ENCODE measurements around the gene ATF7IP2. TPM values are rescaled to one million over a fixed set of nuclear protein-coding genes. Genes with fewer than 3 reads are reported as not detected.

ATF7IP2 gene
- total and polyA plus RNA-seq, 9 of the 15 experiments (the other 6 are each of a cell fraction or from before 2014, with no cell fraction given) = 131 to 515 (median 196) TPM

DNA sequence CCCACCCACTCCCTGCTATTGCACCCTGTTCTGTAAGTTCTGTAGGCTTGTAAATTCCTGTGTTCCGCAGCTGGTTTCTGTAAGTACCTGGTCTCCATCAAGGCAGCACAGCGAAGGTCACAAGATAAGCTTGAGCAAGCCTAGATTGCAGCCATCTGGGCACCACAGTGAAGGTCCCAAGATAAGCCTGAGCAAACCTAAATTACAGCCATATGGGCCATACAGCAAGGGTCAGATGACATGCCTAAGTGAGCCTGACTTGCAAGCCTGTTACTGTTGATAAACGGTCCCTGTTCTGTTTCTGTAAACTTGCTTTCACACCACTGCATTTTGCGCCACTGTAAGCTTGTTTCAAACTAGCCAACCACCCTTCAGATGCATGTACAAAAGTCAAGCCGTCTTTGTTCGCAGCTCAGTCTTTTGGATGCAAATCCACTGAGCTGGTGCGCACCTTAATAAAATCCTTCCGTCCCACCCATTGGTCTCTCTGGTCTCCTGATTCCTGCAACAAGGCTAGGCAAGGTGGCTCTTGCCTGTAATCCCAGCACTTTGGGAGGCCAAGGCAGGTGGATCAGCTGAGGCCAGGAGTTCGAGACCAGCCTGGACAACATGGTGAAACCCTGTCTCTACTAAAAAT is 42.6 kb upstream of the ATF7IP2 start (continued):
- TF ChIP-seq IRF2 (CRISPR knock-in tag; IDR thresholded peaks at IDR 0.05) (no peak), RBM15 (IDR thresholded peaks at IDR 0.05; ENCODE audit: insufficient read depth, low read length) (no peak), ID3 (CRISPR knock-in tag; IDR thresholded peaks at IDR 0.05) (no peak), ID3 (tag; IDR thresholded peaks at IDR 0.05) (peak; percentile 80; the same call in 1 of the 2 replicates), KAT2B (IDR thresholded peaks at IDR 0.05; ENCODE audit: low read depth, low read length) (no peak), SMAD1 (IDR thresholded peaks at IDR 0.05; ENCODE audit: low read depth, low read length, partially characterized antibody) (no peak), ZNF699 (CRISPR knock-in tag; IDR thresholded peaks at IDR 0.05; ENCODE audit: insufficient replicate concordance) (no peak), ZNF717 (CRISPR knock-in tag; IDR thresholded peaks at IDR 0.05) (no peak), POLR3G (IDR thresholded peaks at IDR 0.05; ENCODE audit: extremely low read depth, insufficient read length, insufficient replicate concordance) (no peak), MED1 (CRISPR knock-in tag; IDR thresholded peaks at IDR 0.05; ENCODE audit: borderline replicate concordance) (no peak), SAFB (IDR thresholded peaks at IDR 0.05; ENCODE audit: borderline replicate concordance, low read depth, low read length) (no peak), ELF2 (CRISPR knock-in tag; IDR thresholded peaks at IDR 0.05) (no peak), STAT5A (IDR thresholded peaks at IDR 0.05; ENCODE audit: borderline replicate concordance, low read length) (peak; percentile 79), HDAC3 (IDR thresholded peaks at IDR 0.05; ENCODE audit: borderline replicate concordance, partially characterized antibody) (no peak), DPF2 (IDR thresholded peaks at IDR 0.05) (peak; percentile 82), TARDBP (IDR thresholded peaks at IDR 0.05) (no peak), TFAM (CRISPR knock-in tag; conservative IDR thresholded peaks at IDR 0.05) (no peak), SP2 (IDR thresholded peaks at IDR 0.05; ENCODE audit: extremely low read depth, low read depth, low read length, poor library complexity, severe bottlenecking) (no peak), NCOA2 (IDR thresholded peaks at IDR 0.05; ENCODE audit: partially characterized antibody in 2 of 2) (no peak), TOE1 (IDR thresholded peaks at IDR 0.05; ENCODE audit: borderline replicate concordance) (peak; percentile 57; the same call in 1 of the 2 replicates), TOE1 (CRISPR knock-in tag; IDR thresholded peaks at IDR 0.05; ENCODE audit: borderline replicate concordance, low read depth) (no peak), ZNF780A (CRISPR knock-in tag; IDR thresholded peaks at IDR 0.05) (no peak), TSC22D4 (tag; IDR thresholded peaks at IDR 0.05) (no peak), PCBP1 (IDR thresholded peaks at IDR 0.05; ENCODE audit: low read depth, low read length, poor library complexity, severe bottlenecking) (no peak), SRSF9 (IDR thresholded peaks at IDR 0.05; ENCODE audit: borderline replicate concordance, low read depth, low read length) (no peak)
- TF ChIP-seq, protein P1, sequence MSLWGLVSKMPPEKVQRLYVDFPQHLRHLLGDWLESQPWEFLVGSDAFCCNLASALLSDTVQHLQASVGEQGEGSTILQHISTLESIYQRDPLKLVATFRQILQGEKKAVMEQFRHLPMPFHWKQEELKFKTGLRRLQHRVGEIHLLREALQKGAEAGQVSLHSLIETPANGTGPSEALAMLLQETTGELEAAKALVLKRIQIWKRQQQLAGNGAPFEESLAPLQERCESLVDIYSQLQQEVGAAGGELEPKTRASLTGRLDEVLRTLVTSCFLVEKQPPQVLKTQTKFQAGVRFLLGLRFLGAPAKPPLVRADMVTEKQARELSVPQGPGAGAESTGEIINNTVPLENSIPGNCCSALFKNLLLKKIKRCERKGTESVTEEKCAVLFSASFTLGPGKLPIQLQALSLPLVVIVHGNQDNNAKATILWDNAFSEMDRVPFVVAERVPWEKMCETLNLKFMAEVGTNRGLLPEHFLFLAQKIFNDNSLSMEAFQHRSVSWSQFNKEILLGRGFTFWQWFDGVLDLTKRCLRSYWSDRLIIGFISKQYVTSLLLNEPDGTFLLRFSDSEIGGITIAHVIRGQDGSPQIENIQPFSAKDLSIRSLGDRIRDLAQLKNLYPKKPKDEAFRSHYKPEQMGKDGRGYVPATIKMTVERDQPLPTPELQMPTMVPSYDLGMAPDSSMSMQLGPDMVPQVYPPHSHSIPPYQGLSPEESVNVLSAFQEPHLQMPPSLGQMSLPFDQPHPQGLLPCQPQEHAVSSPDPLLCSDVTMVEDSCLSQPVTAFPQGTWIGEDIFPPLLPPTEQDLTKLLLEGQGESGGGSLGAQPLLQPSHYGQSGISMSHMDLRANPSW (CRISPR knock-in tag; IDR thresholded peaks at IDR 0.05) = no peak
